Measurements from ENCODE around the gene UBE2B.
"Not testable (repeated sequence)": the region's sequence is repeated elsewhere in the genome, so short reads cannot be mapped to it uniquely, and the experiment has no call there.

The UBE2B gene

GRCh38 chr5:134370871-134371833, at the start of gene UBE2B:
Gene UBE2B (plus strand): TSS chr5:134371569. CDS start chr5:134371596, 27 bp downstream.
- DNase-seq (ENCODE audit: low read depth): peak; percentile 92

GRCh38 chr5:134327327-134327726, 44.0 kb upstream of the UBE2B start:
- DNase-seq (ENCODE audit: low read depth): no peak

- no peak for DNase-seq (ENCODE audit: low read depth)
Observed at GRCh38 chr5:134328619-134329018, 42.8 kb upstream of the UBE2B start.

GRCh38 chr5:134336833-134337232, 34.5 kb upstream of the UBE2B start:
- not testable (repeated sequence) for DNase-seq (ENCODE audit: low read depth)

- not testable (repeated sequence) for DNase-seq (ENCODE audit: low read depth)
Observed at GRCh38 chr5:134343500-134343899, 27.9 kb upstream of the UBE2B start.

GRCh38 chr5:134345476-134345875, 25.9 kb upstream of the UBE2B start:
- not testable (repeated sequence) for DNase-seq (ENCODE audit: low read depth)

- no peak for DNase-seq (ENCODE audit: low read depth)
Observed at GRCh38 chr5:134345996-134346395, 25.4 kb upstream of the UBE2B start.

- DNase-seq (ENCODE audit: low read depth): no peak
Observed at GRCh38 chr5:134349463-134349862, 21.9 kb upstream of the UBE2B start.

- DNase-seq (ENCODE audit: low read depth): no peak
Observed at GRCh38 chr5:134355681-134356080, 15.7 kb upstream of the UBE2B start.

- DNase-seq (ENCODE audit: low read depth): no peak
Observed at GRCh38 chr5:134365604-134366003, 5.8 kb upstream of the UBE2B start.

GRCh38 chr5:134370311-134370870, 978 bp upstream of the UBE2B start:
- DNase-seq (ENCODE audit: low read depth): no peak

GRCh38 chr5:134371834-134372340, 518 bp downstream of the UBE2B start:
- DNase-seq (ENCODE audit: low read depth): no peak

GRCh38 chr5:134373633-134374032, 2.3 kb downstream of the UBE2B start:
- not testable (repeated sequence) for DNase-seq (ENCODE audit: low read depth)

GRCh38 chr5:134374232-134374631, 2.9 kb downstream of the UBE2B start:
- no peak for DNase-seq (ENCODE audit: low read depth)

GRCh38 chr5:134380346-134380745, 9.0 kb downstream of the UBE2B start:
- no peak for DNase-seq (ENCODE audit: low read depth)

GRCh38 chr5:134382204-134382603, 10.8 kb downstream of the UBE2B start:
- not testable (repeated sequence) for DNase-seq (ENCODE audit: low read depth)

GRCh38 chr5:134383980-134384697, 12.8 kb downstream of the UBE2B start:
- DNase-seq (ENCODE audit: low read depth): no peak

GRCh38 chr5:134387443-134387842, 16.1 kb downstream of the UBE2B start:
- DNase-seq (ENCODE audit: low read depth): no peak

GRCh38 chr5:134392301-134392700, 20.9 kb downstream of the UBE2B start:
- no peak for DNase-seq (ENCODE audit: low read depth)

- DNase-seq (ENCODE audit: low read depth): no peak
Observed at GRCh38 chr5:134394932-134395331, 23.6 kb downstream of the UBE2B start.

GRCh38 chr5:134396274-134396673, 24.9 kb downstream of the UBE2B start:
- no peak for DNase-seq (ENCODE audit: low read depth)

- no peak for DNase-seq (ENCODE audit: low read depth)
Observed at GRCh38 chr5:134397196-134397595, 25.8 kb downstream of the UBE2B start.
